ENCODE measurements around the gene ZNF30.
"Not testable (repeated sequence)": the region's sequence is repeated elsewhere in the genome, so short reads cannot be mapped to it uniquely, and the experiment has no call there.

ZNF30 gene

DNA sequence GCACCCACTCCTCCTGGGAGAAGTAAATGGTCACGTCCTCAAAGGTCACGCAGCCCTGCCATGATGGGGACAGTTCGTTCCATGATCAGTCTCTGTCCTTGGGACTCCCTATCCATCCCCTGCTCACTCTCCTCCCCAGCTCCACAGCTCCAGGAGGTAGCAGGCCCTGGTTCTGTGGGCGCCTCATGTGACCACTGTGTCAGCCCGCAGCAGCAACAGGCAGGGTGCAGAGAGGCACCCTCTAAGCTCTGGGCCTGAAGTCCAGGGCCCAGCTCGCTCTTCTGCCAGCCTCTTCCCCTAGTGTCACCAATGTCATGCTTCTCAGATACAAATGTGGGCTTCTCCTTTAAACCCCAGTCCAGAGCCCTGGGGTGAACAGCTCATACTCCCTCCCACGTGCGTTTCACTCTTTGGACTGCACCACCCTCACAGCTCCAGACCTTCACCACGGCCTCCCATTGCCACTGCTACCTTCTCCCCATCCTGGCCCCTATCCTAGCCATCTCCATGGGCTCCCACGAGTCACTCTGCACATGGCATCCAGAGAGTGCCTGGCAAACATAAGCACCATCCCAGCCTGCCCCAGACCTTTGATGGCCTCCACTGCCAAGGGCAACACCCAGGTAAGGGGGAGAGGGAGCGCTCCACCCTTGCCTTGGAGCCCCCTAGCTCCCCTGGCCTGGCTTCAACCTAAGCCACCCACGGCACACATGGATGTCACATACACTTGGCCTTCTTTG lies 34.4 kb downstream of the ZNF30 start:
- no peak for DNase-seq

DNA sequence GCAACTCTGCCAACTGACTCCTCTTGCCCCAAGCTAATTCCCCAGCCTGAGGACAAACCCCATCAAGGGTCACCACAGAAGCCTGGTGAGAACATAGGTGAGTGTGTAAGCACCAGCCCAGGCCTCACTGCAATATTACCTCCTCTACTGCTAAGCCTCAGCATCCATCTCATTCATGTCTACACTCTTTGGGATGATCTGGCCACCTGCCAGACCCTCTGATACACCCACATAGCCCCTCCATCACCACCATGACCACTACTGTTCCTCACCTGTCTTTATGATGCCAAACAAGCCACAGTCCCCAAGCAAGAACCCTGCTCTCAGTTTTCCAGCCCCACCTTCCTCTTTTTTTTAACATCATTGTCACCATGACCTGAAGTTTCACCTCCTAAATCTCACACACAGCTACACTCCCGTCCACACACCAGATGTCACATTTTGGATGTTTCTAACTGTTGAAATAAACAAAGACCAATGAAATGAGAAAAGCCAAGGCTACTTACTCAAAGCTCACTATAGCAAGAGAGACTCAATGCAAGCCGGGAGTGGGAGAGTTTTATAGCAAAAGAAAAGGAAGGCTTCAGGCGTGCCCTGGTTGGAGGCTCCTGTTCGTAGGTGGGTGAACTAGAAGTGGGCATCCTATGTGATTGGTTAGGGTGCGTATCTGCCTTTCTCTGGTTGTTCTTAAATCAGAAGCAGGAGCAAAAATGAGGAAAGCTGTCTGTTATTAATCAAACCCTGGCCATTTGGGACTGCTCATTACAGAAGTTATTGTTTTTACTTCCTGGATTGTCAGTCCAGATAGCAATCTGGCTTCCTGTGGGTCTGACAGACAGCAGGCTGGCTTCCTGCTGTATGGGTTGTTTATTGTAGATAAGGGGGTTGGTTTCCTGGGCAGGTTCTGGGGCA lies 35.3 kb downstream of the ZNF30 start:
- no peak for DNase-seq

DNA sequence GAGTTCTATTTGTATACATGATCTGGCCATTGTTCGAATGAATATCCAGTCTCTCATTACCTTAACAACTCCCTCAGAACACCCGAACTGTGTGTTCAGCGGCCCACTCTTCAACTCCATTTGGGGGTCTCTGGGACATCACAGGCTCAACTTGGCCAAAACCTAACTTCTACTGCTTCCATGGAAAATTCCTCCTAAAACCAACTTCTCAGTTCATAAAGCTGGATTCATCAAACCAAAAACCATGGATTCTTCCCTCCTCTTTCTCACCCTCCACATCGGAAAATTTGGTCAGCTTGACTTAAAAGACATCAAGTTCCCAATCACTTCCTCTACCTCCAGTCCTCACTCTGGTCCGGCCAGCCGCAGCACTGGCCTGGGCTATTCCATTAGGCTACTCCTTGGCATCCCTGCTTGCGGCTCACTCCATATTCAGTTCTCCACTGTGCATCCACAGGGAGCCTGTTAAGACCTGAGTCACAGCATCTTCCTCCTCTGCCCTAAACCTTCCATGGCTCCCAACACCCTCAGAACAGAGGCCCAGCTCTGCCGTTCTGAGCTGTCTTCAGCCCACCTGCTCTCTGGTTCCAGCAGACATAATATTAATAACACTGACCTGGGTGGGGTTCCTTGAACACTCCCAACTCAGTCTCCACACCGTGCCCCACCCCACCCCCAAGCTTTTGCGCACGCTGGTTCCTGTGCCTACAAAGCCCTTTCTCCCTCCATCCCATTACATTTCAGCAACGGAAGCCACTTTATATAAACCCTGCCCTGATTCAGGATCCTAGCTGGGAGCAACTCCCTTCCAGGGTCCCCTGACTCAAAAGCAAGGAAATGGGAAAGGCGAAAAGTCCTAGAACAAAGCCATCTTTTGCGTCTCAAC lies 36.2 kb downstream of the ZNF30 start:
- peak; percentile 36 for DNase-seq

DNA sequence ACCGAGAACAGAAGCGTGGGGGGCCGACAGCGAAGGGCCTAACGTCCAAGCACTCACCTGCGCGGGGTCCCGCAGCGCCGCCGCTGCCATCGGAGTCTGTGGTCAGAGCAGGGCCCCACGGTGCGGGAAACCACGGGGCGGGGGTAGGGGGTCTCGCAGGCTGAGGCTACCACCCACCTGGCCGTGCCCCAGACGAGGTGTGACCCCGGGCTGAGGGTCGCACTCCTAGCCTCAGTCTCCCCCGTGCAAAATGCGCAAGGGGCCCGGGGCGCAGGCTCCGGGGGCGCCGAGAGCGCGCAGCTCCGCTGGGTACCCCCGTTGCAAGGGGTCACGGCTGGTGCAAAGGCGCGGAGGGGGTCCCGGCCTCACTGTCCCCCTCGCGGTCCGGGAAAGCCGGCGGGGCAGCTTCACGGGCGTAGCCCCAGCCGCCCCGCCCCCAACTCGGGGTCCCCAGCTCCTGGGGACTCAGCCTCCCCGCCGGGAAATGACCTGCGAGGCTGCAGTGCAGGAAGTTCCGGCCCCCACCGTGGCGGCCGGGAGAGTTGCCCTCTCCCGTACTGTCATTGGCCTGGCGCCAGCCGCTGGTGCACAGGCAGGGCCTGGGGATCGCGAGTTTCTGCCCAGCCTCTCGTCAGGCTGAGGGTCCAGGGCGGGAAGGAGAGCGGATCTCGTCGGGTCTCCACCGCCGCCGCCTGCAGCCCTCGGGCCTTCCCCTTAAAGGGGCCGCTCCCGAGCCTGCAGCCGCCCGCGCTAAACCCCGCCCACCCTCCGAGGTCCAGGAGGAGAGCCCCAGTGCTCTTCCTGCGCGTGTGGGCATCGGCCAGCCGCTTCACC lies 37.1 kb downstream of the ZNF30 start, which contains the start of gene ZNF792:
TSS of gene ZNF792 (minus strand) at position 657 of the 834 bp plus-strand sequence. CDS start at position 90, 567 bp downstream.
- DNase-seq, result peak; percentile 78

DNA sequence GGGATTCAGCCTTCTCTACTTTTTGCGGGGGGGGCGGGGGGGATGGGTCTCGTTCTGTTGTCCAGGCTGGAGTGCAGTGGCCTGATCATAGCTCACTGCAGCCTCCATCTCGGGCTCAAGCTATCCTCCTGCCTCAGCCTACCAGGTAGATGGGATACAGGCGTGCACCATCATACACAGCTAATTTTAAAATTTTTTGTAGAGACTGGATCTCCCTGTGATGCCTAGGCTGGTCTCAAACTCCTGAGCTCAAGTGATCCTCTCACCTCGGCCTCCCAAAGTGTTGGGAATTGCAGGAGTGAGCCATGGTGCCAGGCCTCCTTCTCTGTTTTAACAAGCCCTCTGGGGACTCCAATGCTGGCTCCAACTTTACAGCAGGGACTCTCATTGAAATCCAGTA lies 37.9 kb downstream of the ZNF30 start:
- no peak for DNase-seq

DNA sequence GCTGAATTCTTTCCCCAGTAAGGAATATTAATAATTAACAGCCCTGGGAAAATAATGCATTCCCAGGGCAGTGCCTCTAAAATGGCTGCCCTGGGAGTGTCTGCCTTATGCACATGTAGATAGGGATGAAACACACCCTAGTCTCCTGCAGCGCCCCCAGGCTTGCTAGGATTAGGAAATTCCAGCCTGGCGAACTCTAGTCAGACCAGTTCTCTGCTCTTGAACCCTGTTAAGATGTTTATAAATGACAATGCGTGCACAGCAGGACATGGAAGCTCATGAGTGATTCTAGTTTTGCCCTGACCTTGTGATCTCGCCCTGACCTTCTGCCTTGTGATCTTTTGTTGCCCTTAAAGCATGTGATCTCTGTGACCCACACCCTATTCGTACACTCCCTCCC lies 38.8 kb downstream of the ZNF30 start:
- not testable (repeated sequence) for DNase-seq

DNA sequence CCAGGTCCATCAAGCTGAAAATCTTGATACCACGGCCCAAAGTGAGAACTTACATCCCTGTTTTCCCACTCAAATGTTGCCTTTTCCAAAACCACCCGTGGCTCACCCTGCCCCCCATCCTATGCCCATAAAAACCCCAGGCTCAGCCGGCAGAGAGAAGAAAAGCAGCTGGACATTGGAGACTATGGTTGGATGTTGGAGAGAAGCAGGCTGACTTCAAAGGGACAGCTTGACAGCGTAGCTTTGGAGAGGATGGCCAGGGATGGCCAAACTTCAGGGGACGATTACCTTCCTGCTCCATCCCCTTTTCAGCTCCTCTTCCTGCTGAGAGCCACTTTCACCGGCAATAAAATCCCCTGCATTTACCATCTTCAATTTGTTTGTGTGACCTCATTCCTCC lies 40.8 kb downstream of the ZNF30 start:
- DNase-seq, result no peak

DNA sequence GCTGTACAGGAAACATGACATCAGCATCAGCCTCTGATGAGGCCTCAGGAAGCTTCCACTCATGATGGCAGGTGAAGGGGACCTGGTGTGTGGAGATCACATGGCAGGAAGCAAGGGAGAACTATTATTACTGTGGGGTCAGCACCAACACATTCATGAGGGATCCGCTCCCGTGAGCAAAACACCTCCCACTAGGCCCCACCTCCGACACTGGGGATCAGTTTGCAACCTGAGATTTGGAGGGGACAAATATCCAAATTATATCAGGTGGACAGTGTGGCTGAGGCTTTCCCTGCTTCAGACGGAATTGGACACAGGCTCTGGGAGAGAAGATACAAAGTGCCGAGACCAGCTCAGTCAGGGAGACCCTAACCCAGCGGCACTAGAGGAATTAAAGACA lies 43.0 kb downstream of the ZNF30 start:
- DNase-seq, result no peak

DNA sequence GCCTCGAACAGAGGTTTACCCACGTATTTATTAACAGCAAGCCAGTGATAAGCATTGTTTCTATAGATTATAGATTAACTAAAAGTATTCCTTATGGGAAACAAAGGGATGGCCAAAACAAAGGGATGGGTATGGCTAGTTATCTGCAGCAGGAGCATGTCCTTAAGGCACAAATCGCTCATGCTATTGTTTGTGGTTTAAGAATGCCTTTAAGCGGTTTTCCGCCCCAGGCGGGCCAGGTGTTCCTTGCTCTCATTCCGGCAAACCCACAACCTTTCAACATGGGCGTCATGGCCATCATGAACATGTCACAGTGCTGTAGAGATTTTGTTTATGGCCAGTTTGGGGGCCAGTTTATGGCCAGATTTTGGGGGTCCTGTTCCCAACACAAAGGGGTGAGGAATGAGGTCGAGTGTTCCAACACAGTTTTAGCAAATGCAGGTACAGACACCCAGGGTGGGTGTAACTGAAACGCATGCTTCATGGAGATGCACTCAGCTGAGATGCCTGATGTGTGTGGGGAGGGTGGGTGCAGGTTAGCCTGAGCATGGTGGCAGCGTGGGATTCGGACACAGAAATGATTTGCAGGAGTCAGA lies 43.6 kb downstream of the ZNF30 start:
- DNase-seq, result not testable (repeated sequence)

DNA sequence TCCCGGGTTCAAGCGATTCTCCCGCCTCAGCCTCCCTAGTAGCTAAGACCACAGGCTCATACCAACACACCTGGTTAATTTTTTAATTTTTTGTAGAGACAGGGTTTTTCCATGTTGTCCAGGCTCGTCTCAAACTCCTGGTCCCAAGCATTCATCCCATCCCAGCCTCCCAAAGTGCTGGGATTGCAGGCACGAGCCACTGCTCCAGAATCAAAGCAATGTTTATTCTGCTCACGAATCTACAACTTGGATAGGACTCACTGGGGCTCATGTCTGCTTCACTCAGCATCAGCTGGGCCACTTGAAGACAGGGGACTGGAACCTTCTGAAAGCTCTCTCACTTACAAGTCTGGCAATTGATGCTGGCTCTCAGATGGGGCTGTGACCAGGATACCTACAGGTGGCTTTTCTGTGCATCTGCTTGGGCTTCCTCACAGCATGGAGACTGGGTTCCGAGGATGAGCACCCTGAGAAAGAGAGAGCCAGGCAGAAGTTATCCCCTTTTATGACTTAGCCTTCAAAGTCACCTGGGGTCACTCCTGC lies 45.5 kb downstream of the ZNF30 start:
- no peak for DNase-seq

DNA sequence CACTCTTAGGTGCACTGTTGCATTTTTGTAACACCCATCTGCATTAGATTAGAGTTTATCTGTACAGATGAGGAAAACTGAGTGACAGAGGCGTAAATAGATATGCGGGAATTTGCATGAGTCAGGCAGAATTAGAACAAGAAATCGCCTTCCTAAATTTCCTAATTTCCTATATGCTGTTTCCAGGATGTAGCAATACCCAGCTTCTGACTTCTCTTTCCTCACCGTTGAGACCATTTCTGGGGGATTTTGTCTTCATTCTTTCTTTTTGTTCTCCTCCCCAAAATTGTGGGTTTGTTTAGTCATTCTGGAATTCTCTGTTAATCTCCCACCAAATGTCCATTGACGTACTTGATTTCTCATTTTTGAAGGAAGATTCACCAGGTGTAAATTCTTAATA lies 47.9 kb downstream of the ZNF30 start:
- DNase-seq, result no peak

DNA sequence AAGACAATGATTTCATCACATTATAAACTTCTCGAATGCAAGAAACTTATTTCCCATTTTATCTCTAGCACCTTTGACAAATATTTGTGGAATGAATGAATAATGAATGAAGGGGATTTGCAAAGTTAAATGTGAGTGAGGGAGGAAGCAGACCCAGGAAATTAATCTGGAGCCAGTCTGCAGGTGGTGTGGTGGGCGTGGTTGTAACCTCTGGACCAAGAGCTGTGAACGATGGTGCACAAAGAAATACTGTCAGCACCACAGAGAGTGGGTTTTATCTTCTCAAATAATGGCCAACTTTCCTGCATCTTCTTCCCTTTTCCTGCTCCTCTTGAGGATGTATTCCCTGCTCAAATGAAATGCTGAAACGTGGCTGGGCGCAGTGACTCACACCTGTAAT lies 48.4 kb downstream of the ZNF30 start:
- DNase-seq, result no peak

DNA sequence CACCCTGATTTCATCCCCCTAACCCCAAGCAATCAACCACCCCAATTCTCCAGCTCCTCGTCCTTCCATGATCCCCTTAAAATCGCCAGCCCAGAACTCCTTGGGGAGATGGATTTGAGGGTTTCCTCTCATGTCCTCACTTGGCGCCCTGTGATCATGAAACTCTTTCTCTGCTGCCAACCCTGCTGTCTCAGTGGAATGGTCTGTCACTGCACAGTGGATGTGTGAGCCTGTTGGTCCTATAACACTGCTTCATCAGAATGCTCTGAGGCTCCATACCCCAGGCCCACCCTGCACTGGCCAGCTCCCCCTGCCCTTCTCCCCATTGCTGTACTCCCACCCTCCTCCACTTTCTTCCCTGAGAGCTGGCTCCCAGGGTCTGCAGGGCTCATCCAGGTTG lies 49.9 kb downstream of the ZNF30 start:
- no peak for DNase-seq

DNA sequence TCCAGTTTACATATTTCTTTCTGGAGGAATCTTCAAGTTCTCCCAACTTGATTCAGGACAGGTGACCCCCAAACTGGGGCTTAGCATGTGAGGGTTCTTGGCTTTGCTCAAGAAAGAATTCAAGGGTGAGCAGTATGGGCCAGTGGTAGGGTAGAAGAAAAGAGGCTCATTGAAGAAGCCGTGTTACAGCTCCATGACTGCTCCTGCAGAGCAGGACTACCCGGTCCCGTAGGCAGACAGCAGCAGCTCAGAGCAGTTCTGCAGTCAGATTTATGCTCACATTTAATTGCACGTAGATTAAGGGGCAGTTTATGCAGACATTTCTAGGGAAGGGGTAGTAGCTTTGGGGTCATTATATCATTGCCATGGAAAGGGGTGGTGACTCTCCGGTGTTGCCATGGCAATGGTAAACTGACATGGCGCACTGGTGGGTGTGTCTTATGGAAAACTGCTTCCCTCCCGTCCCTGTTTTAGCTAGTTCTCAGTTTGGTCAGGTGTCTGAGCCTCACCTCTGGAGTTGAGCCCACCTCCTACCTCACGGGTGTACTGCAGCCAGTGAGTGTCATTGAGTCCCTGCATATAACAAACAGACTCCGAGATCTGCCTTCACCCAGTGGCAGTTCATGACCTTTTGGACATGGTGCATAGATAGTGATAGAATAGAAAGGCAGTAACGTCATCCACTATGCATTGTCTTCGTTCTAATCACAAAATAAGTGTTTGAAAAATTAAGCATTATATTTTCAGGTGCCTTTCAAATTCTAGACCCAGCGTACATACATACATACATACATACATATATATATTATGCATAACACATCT lies 53.3 kb downstream of the ZNF30 start:
- DNase-seq, result no peak

DNA sequence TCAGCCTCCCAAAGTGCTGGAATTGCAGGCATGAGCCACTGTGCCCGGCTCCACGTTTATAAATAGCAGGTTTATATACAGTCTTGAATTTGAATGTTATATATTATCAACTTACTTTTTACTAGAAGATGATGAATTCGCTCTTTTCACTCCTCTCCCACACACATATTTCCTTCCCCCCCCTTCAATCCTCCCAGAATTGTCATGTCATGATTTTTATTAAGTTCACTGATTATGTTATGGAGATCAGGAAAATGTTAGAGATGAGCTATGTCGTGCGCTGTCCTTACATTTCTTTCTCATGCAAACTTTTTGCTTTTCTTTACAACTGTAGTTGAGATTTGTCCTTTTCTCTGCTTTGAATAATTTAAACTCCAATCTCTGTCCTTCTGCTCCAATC lies 55.6 kb downstream of the ZNF30 start:
- no peak for DNase-seq

DNA sequence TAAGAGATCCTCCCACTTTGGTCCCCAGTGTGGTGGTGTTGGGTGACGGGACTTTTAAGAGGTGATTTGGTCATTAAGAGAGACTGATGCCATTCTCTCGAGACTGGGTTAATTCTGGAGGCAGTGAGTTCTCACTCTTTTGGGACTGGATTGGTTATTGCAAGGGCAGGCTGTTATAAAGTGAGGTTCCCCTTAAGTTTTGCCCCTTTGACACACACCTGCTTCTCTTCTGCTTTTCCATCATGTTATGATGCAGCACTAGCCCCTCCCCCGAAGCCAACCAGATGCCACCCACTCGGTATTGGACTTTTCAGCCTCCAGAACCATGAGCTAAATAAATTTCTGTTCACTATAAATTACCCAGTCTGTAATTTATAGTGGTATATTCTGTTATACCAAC lies 57.1 kb downstream of the ZNF30 start:
- DNase-seq, result no peak

DNA sequence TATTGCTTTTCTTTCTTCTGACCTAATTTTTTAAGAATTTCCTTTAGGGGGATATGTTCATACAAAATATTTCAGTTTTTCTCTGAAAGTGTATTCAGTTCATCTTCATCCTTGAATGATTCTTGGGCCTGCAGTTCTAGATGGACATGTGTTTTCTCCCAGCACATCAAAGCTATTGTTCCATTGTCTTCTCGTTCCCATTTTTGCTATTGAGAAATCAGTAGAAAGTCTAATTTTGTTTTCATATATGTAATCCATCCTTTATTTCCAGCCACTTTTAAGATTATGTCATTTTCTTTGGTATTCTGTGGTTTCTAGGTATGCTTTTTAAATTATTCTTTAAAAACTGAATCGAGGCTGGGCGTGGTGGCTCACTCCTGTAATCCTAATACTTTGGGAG lies 57.6 kb downstream of the ZNF30 start:
- DNase-seq, result no peak

DNA sequence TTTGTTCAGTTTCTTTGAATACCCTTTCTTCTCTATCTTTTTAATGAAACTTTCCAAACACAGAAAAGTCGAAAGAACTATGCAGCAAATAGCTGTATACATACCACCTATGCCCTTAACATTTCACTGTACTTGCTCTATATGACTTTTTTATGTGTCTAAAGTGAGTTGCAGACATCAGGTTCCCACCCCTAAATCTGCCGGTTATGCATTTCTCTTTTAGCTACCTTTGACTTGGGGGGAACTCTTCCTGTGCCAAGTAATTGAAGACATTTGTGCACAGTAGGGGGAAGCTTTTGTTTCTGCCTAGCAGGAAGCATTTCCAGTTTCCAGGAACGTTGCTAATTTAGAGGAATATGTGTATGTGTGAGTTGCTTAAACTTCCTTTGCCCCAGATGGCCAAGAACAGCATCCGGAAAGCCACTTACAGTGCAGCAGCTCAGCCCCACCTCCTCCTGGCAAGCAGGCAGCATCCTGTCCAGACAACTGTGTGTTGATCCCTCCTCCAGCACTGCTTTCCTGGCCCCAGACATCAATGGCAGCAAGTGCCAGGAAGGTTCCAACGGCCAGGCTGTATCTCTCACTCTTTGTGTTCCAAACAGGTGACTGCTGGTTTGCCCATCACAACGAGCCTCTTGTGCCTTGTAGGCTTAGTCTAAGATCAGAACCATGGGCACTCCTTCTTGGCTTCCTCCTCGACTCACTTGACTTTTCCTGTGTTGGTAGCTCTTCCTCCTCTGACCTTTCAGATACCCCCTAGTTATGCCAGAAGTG lies 58.7 kb downstream of the ZNF30 start:
- peak; percentile 45 for DNase-seq

DNA sequence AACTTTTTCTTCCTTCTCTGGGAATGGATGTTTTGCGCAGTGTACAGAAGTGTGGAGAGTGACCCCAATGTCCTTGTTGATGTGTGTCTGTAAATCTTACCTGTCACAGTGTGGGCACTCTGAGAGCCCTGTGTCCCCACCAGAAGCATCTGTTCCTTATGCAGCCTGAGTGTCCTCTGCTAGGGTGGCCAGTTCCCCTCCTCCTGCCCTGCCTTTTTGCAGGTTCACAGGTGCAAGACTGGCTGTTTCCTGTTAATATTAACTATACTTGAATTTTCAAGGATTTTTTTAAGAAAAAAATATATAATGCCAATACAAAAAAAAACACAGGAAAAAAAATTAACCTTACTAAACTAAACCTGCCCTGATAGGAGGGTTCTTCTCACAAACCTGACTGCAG lies 61.4 kb downstream of the ZNF30 start:
- DNase-seq, result no peak

DNA sequence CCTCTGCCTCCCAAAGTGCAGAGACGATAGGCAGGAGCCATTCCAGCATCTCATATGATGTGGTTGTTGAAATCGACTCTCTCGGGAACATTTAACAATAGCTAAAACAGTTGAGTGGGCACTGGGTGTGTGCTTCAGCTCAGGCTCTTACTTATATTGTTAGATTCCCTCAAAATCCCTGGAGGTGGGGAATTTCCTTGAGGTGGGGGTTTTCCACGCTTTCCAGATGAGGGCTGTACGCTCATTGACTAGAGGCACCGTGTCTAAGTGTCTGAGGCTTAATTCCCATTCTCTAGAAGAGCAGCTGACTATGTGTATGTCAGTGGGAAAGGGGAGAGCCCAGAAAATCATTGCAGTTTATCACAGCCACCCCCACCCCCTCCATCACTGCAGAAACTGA lies 62.6 kb downstream of the ZNF30 start:
- no peak for DNase-seq
